Brain microvascular endothelial cell (primary cell): ENCODE results near the gene SH3RF3.

Source experiments
- DNase-seq: peaks from one replicate; pipeline ENCODE4 v3.0.0-alpha.2; 2020
- H3K27ac ChIP-seq: fragments of 250-450 bp; sonication (Bioruptor Pico); 2 replicates; pipeline ENCODE4 v1.5.1; 2020; ENCODE audit warnings: mild to moderate bottlenecking, moderate library complexity
- H3K27me3 ChIP-seq: fragments of 250-450 bp; sonication (Bioruptor Pico); replicated peaks from 2 replicates; pipeline ENCODE4 v1.5.1; 2020; ENCODE audit warnings: mild to moderate bottlenecking
- H3K36me3 ChIP-seq: fragments of 250-450 bp; sonication (Bioruptor Pico); replicated peaks from 2 replicates; pipeline ENCODE4 v1.5.1; 2020; ENCODE audit warnings: mild to moderate bottlenecking
- H3K4me3 ChIP-seq: 2 replicates; pipeline ENCODE4 v1.5.1; 2011; ENCODE audit warnings: low read depth, mild to moderate bottlenecking, control low read depth, low read length, moderate library complexity
- CTCF ChIP-seq: IDR thresholded peaks from 2 replicates; pipeline ENCODE4 v1.5.1; 2011; ENCODE audit warnings: low read depth, mild to moderate bottlenecking, moderate library complexity, low read length, control low read depth, inconsistent platforms; ENCODE audit errors: missing control alignments
- in situ Hi-C: cut with HindIII; loops from 2 replicates; pipeline ENCODE4 v1.10.0; 2017; ENCODE audit warnings: low sequenced_read_pairs, low pct_ligation_motif_present

The SH3RF3 gene

GRCh38 chr2:109344270-109344805 is 215.3 kb downstream of the SH3RF3 start:
- Histone ChIP-seq H3K27ac (no peak overlapping the region), H3K27me3 (no peaks in the 10 kb centered on the region), H3K4me3 (no peak overlapping the region), H3K36me3 (no peaks in the 10 kb centered on the region)
- in situ Hi-C loops, result no loop called here
- DNase-seq, result no peak
- no peak for TF ChIP-seq CTCF

- DNase-seq, result no peak
- in situ Hi-C loops, result no loop called here
- Histone ChIP-seq H3K27me3 (no peaks in the 10 kb centered on the region), H3K27ac (no peak overlapping the region), H3K36me3 (no peaks in the 10 kb centered on the region), H3K4me3 (no peak overlapping the region)
- no peak for TF ChIP-seq CTCF
Observed at GRCh38 chr2:109345091-109345490, 216.1 kb downstream of the SH3RF3 start.

GRCh38 chr2:109345653-109346480 is 216.9 kb downstream of the SH3RF3 start:
- no peaks in the 10 kb centered on the region for H3K36me3 ChIP-seq
- TF ChIP-seq CTCF, result no peak
- no peak for DNase-seq
- H3K4me3 ChIP-seq, result no peak overlapping the region
- H3K27ac ChIP-seq, result no peak overlapping the region
- H3K27me3 ChIP-seq, result no peaks in the 10 kb centered on the region
- in situ Hi-C loops, result no loop called here

GRCh38 chr2:109346601-109347228 is 217.7 kb downstream of the SH3RF3 start:
- DNase-seq, result no peak
- in situ Hi-C loops, result no loop called here
- Histone ChIP-seq H3K4me3 (no peak overlapping the region), H3K36me3 (no peaks in the 10 kb centered on the region), H3K27ac (no peak overlapping the region), H3K27me3 (no peaks in the 10 kb centered on the region)
- no peak for TF ChIP-seq CTCF

- in situ Hi-C loops, result no loop called here
- TF ChIP-seq CTCF, result no peak
- no peaks in the 10 kb centered on the region for H3K36me3 ChIP-seq
- no peak overlapping the region for H3K4me3 ChIP-seq
- H3K27me3 ChIP-seq, result no peaks in the 10 kb centered on the region
- no peak for DNase-seq
- no peak overlapping the region for H3K27ac ChIP-seq
Observed at GRCh38 chr2:109347626-109348025, 218.6 kb downstream of the SH3RF3 start.
